MM.1S (cell line): ENCODE data around the gene ANTKMT.

Experiments used
- EZH2 ChIP-seq: fragments of 300-600 bp; sonication (generic); optimal IDR thresholded peaks from 2 replicates; pipeline ENCODE3; 2017; ENCODE audit warnings: low read depth, mild to moderate bottlenecking, antibody characterized with exemption, low read length, mixed read lengths
- TF ChIP-seq, protein P1 (sequence below): fragments of 300-600 bp; sonication (generic); IDR thresholded peaks from 2 replicates; pipeline ENCODE4 v1.5.1; 2016; ENCODE audit warnings: antibody characterized with exemption, low read length, mixed read lengths

GRCh38 chr16:682493-683395 is 38.2 kb upstream of the ANTKMT start:
- TF ChIP-seq, protein P1, sequence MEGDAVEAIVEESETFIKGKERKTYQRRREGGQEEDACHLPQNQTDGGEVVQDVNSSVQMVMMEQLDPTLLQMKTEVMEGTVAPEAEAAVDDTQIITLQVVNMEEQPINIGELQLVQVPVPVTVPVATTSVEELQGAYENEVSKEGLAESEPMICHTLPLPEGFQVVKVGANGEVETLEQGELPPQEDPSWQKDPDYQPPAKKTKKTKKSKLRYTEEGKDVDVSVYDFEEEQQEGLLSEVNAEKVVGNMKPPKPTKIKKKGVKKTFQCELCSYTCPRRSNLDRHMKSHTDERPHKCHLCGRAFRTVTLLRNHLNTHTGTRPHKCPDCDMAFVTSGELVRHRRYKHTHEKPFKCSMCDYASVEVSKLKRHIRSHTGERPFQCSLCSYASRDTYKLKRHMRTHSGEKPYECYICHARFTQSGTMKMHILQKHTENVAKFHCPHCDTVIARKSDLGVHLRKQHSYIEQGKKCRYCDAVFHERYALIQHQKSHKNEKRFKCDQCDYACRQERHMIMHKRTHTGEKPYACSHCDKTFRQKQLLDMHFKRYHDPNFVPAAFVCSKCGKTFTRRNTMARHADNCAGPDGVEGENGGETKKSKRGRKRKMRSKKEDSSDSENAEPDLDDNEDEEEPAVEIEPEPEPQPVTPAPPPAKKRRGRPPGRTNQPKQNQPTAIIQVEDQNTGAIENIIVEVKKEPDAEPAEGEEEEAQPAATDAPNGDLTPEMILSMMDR: no peak
- TF ChIP-seq EZH2: no peak
